Fibroblast of mammary gland (primary cell): ENCODE data around the gene CES3.

ENCODE experiments used
- DNase-seq: peaks from one replicate; pipeline ENCODE4 v3.0.0-alpha.2; 2010; ENCODE audit warnings: low read depth
- H3K4me3 ChIP-seq: 2 replicates; pipeline ENCODE4 v1.5.1; 2011; ENCODE audit warnings: low read depth, mild to moderate bottlenecking, low read length, moderate library complexity; ENCODE audit not compliant: control insufficient read depth
- CTCF ChIP-seq: conservative IDR thresholded peaks from 2 replicates; pipeline ENCODE4 v1.5.1; 2011; ENCODE audit warnings: low read depth, low read length, inconsistent platforms; ENCODE audit not compliant: control insufficient read depth, insufficient read depth

Gene CES3

GRCh38 chr16:66916518-66916917, 44.5 kb upstream of the CES3 start:
- no peak for TF ChIP-seq CTCF
- no peak for DNase-seq

GRCh38 chr16:66917741-66918140, 43.3 kb upstream of the CES3 start:
- DNase-seq = no peak
- H3K4me3 ChIP-seq = no peak overlapping the region
- no peak for TF ChIP-seq CTCF

More at GRCh38 chr16:66916518-66916917, 44.5 kb upstream of the CES3 start:
- H3K4me3 ChIP-seq = no peak overlapping the region

GRCh38 chr16:66918355-66918754, 42.7 kb upstream of the CES3 start:
- no peak for DNase-seq
- H3K4me3 ChIP-seq = no peak overlapping the region
- no peak for TF ChIP-seq CTCF

- no peak for DNase-seq
- no peak for TF ChIP-seq CTCF
- H3K4me3 ChIP-seq = no peak within 1 kb of the TSS
Measured at GRCh38 chr16:66918803-66919568, 42.1 kb upstream of the CES3 start, which contains the start of gene CDH16. Gene CDH16, minus strand, starts transcription at chr16:66918885. Its CDS starts 820 bp downstream, at chr16:66918065.

GRCh38 chr16:66919569-66920298, 41.3 kb upstream of the CES3 start:
- no peak overlapping the region for H3K4me3 ChIP-seq
- TF ChIP-seq CTCF = no peak
- no peak for DNase-seq

GRCh38 chr16:66920299-66920590, 40.8 kb upstream of the CES3 start:
- no peak overlapping the region for H3K4me3 ChIP-seq
- DNase-seq = no peak
- no peak for TF ChIP-seq CTCF
